Renal cortex interstitium (tissue), 3 donors: Measurements from ENCODE around the gene ARPP19. TPM values are rescaled to one million over a fixed set of nuclear protein-coding genes. Genes with fewer than 3 reads are reported as not detected.

Experiments used
- polyA plus RNA-seq, 3 donors: library from polyadenylated mRNA; unstranded; fragments of 120-200 nt; gene quantifications; one replicate each; pipeline ENCODE4 v1.2.1, GENCODE V29; 2013; ENCODE audit not compliant: insufficient read length in 3 of 3

ARPP19 gene
- polyA plus RNA-seq, 3 donors: 123 to 146 (median 137) TPM

Other genes with a start within 250 kb of the ARPP19 start
- 1 to 10 TPM; 7.4 to 9.7 (median 9.6) TPM for gene MYO5A, start 40.1 kb downstream of the ARPP19 start, polyA plus RNA-seq
- gene ATOSA, start 110.4 kb upstream of the ARPP19 start, polyA plus RNA-seq: 10 to 100 TPM; 37.7 to 53.6 (median 43.6) TPM
- under 1 TPM in 2 of 3 donors, not detected in 1; 0.08 to 0.23 TPM for gene ONECUT1, start 221.3 kb upstream of the ARPP19 start, polyA plus RNA-seq